Mesothelial cell of epicardium (in vitro differentiated cells): ENCODE results near the gene MAPK14. TPM values are rescaled to one million over a fixed set of nuclear protein-coding genes. Genes with fewer than 3 reads are reported as not detected.
A peak's percentile ranks its signal among the peaks of the same experiment; 100 is the strongest.

Experiments
- DNase-seq, 2 experiments: peaks; one replicate each; pipeline ENCODE4 v3.0.0; 2021; ENCODE audit warnings: low spot score in 2 of 2; ENCODE audit not compliant: unreplicated experiment in 2 of 2
- H3K27ac Mint-ChIP-seq: 2 replicates; pipeline ENCODE4 v1.8.0; 2021; ENCODE audit warnings: mixed read lengths
- H3K27me3 Mint-ChIP-seq: 2 replicates; pipeline ENCODE4 v1.8.0; 2021; ENCODE audit warnings: low read depth, mixed read lengths
- H3K36me3 Mint-ChIP-seq: 2 replicates; pipeline ENCODE4 v1.8.0; 2021; ENCODE audit warnings: mixed read lengths
- H3K4me1 Mint-ChIP-seq: 2 replicates; pipeline ENCODE4 v1.8.0; 2021; ENCODE audit warnings: mixed read lengths
- H3K4me3 Mint-ChIP-seq: 2 replicates; pipeline ENCODE4 v1.8.0; 2021; ENCODE audit warnings: mild to moderate bottlenecking, moderate library complexity, mixed read lengths
- H3K9me3 Mint-ChIP-seq: 2 replicates; pipeline ENCODE4 v1.8.0; 2021; ENCODE audit warnings: mixed read lengths
- CTCF ChIP-seq: fragments of 200-600 bp; sonication (generic); IDR thresholded peaks from one replicate; pipeline ENCODE4 v1.5.0; 2021; ENCODE audit warnings: antibody characterized with exemption; ENCODE audit not compliant: unreplicated experiment
- total RNA-seq: library from RNA; stranded (reverse); gene quantifications from 3 replicates; pipeline ENCODE4 v1.2.1, GENCODE V29; 2021

MAPK14 gene
- total RNA-seq, 1 donor from 2014 or later: 54.8 TPM

GRCh38 chr6:36116943-36117342, 89.3 kb downstream of the MAPK14 start:
- Mint-ChIP-seq H3K27ac (no peak overlapping the region), H3K4me3 (no peak overlapping the region), H3K4me1 (peaks cover 15% of the 10 kb centered on the region), H3K9me3 (no peaks in the 10 kb centered on the region), H3K36me3 (peaks cover 10% of the 10 kb centered on the region), H3K27me3 (no peaks in the 10 kb centered on the region)
- DNase-seq: no peak
- no peak for TF ChIP-seq CTCF

GRCh38 chr6:36117658-36118549, 90.3 kb downstream of the MAPK14 start:
- DNase-seq: no peak
- H3K4me1 Mint-ChIP-seq: peaks cover 15% of the 10 kb centered on the region
- no peak for TF ChIP-seq CTCF
- peaks cover 4% of the 10 kb centered on the region for H3K36me3 Mint-ChIP-seq
- H3K27ac Mint-ChIP-seq: no peak overlapping the region
- no peak overlapping the region for H3K4me3 Mint-ChIP-seq
- H3K9me3 Mint-ChIP-seq: no peaks in the 10 kb centered on the region
- no peaks in the 10 kb centered on the region for H3K27me3 Mint-ChIP-seq

- no peak for DNase-seq
- no peaks in the 10 kb centered on the region for H3K9me3 Mint-ChIP-seq
- H3K36me3 Mint-ChIP-seq: peaks cover 4% of the 10 kb centered on the region
- H3K27me3 Mint-ChIP-seq: no peaks in the 10 kb centered on the region
- TF ChIP-seq CTCF: no peak
- no peak overlapping the region for H3K4me3 Mint-ChIP-seq
- H3K4me1 Mint-ChIP-seq: peaks cover 15% of the 10 kb centered on the region
- H3K27ac Mint-ChIP-seq: no peak overlapping the region
Observed at GRCh38 chr6:36118550-36119107, 91.0 kb downstream of the MAPK14 start.

GRCh38 chr6:36119209-36119608, 91.6 kb downstream of the MAPK14 start:
- Mint-ChIP-seq H3K4me3 (no peak overlapping the region), H3K4me1 (peaks cover 15% of the 10 kb centered on the region), H3K27ac (peak overlapping the region; percentile 51), H3K36me3 (peaks cover 4% of the 10 kb centered on the region), H3K9me3 (no peaks in the 10 kb centered on the region), H3K27me3 (no peaks in the 10 kb centered on the region)
- no peak for TF ChIP-seq CTCF
- DNase-seq: no peak

- H3K36me3 Mint-ChIP-seq: peaks cover 4% of the 10 kb centered on the region
- H3K4me1 Mint-ChIP-seq: peaks cover 15% of the 10 kb centered on the region
- no peak overlapping the region for H3K4me3 Mint-ChIP-seq
- no peak overlapping the region for H3K27ac Mint-ChIP-seq
- no peak for DNase-seq
- H3K9me3 Mint-ChIP-seq: no peaks in the 10 kb centered on the region
- TF ChIP-seq CTCF: no peak
- no peaks in the 10 kb centered on the region for H3K27me3 Mint-ChIP-seq
Observed at GRCh38 chr6:36120018-36120417, 92.4 kb downstream of the MAPK14 start.
